IPS-18c (cell line): ENCODE data around the gene DEXI.

ENCODE experiments used
- H3K4me3 ChIP-seq: 2 replicates; pipeline ENCODE4 v1.7.0; 2013; ENCODE audit warnings: low read depth, mild to moderate bottlenecking, low read length, moderate library complexity; ENCODE audit not compliant: insufficient read depth
- H3K9me3 ChIP-seq: one replicate; pipeline ENCODE4 v1.6.1; 2013; ENCODE audit warnings: mild to moderate bottlenecking, low read length, moderate library complexity; ENCODE audit not compliant: control insufficient read depth, insufficient read depth

Gene DEXI

GRCh38 chr16:10922328-10923145, 19.7 kb downstream of the DEXI start:
- no peaks in the 10 kb centered on the region for H3K9me3 ChIP-seq
- H3K4me3 ChIP-seq = no peak overlapping the region

- Histone ChIP-seq H3K4me3 (no peak overlapping the region), H3K9me3 (no peaks in the 10 kb centered on the region)
Observed at GRCh38 chr16:10921536-10922327, 20.5 kb downstream of the DEXI start.

- Histone ChIP-seq H3K9me3 (no peaks in the 10 kb centered on the region), H3K4me3 (no peak overlapping the region)
Observed at GRCh38 chr16:10920726-10921427, 21.4 kb downstream of the DEXI start.

GRCh38 chr16:10919003-10919351, 23.3 kb downstream of the DEXI start:
- no peak overlapping the region for H3K4me3 ChIP-seq
- H3K9me3 ChIP-seq = no peaks in the 10 kb centered on the region

- no peak overlapping the region for H3K4me3 ChIP-seq
Observed at GRCh38 chr16:10918294-10919002, 23.8 kb downstream of the DEXI start.

GRCh38 chr16:10916534-10916933, 25.7 kb downstream of the DEXI start:
- H3K4me3 ChIP-seq = no peak overlapping the region
- H3K9me3 ChIP-seq = no peaks in the 10 kb centered on the region

More at GRCh38 chr16:10918294-10919002, 23.8 kb downstream of the DEXI start:
- H3K9me3 ChIP-seq = no peaks in the 10 kb centered on the region

- H3K9me3 ChIP-seq = peaks cover 4% of the 10 kb centered on the region
- no peak overlapping the region for H3K4me3 ChIP-seq
Observed at GRCh38 chr16:10911267-10911666, 31.0 kb downstream of the DEXI start.

- no peak overlapping the region for H3K4me3 ChIP-seq
- H3K9me3 ChIP-seq = peaks cover 4% of the 10 kb centered on the region
Observed at GRCh38 chr16:10907757-10908045, 34.6 kb downstream of the DEXI start.

- Histone ChIP-seq H3K4me3 (no peak overlapping the region), H3K9me3 (peaks cover 4% of the 10 kb centered on the region)
Observed at GRCh38 chr16:10906914-10907756, 35.1 kb downstream of the DEXI start.

- Histone ChIP-seq H3K9me3 (peaks cover 4% of the 10 kb centered on the region), H3K4me3 (no peak overlapping the region)
Observed at GRCh38 chr16:10906482-10906881, 35.8 kb downstream of the DEXI start.

GRCh38 chr16:10902999-10903398, 39.3 kb downstream of the DEXI start:
- Histone ChIP-seq H3K4me3 (no peak overlapping the region), H3K9me3 (no peaks in the 10 kb centered on the region)

- Histone ChIP-seq H3K4me3 (no peak overlapping the region), H3K9me3 (no peaks in the 10 kb centered on the region)
Observed at GRCh38 chr16:10897134-10897533, 45.1 kb downstream of the DEXI start.

GRCh38 chr16:10896723-10897122, 45.5 kb downstream of the DEXI start:
- Histone ChIP-seq H3K9me3 (no peaks in the 10 kb centered on the region), H3K4me3 (no peak overlapping the region)

- Histone ChIP-seq H3K9me3 (no peaks in the 10 kb centered on the region), H3K4me3 (no peak overlapping the region)
Observed at GRCh38 chr16:10896165-10896564, 46.1 kb downstream of the DEXI start.

- Histone ChIP-seq H3K9me3 (no peaks in the 10 kb centered on the region), H3K4me3 (no peak overlapping the region)
Observed at GRCh38 chr16:10895053-10895946, 47.0 kb downstream of the DEXI start.

GRCh38 chr16:10892782-10893318, 49.4 kb downstream of the DEXI start:
- H3K4me3 ChIP-seq = no peak overlapping the region
- no peaks in the 10 kb centered on the region for H3K9me3 ChIP-seq
